GM08714 (cell line): ENCODE measurements around the gene AIPL1.

Experiments used
- H3K4me3 ChIP-seq: fragments of 200-500 bp; sonication (Bioruptor generic); 2 replicates; pipeline ENCODE4 v1.5.1; 2014; ENCODE audit warnings: mild to moderate bottlenecking, low read length, inconsistent platforms
- ZNF274 ChIP-seq: IDR thresholded peaks from 2 replicates; pipeline ENCODE4 v1.6.1; 2012; ENCODE audit warnings: mild to moderate bottlenecking, low read depth, low read length

Gene AIPL1

GRCh38 chr17:6423931-6424330 is 11.0 kb downstream of the AIPL1 start:
- no peak overlapping the region for H3K4me3 ChIP-seq
- no peak for TF ChIP-seq ZNF274

- no peak for TF ChIP-seq ZNF274
- H3K4me3 ChIP-seq: no peak overlapping the region
Measured at GRCh38 chr17:6422654-6423241, 12.2 kb downstream of the AIPL1 start.

GRCh38 chr17:6421700-6422604 is 13.0 kb downstream of the AIPL1 start:
- TF ChIP-seq ZNF274: no peak
- H3K4me3 ChIP-seq: no peak overlapping the region

GRCh38 chr17:6420173-6420641 is 14.7 kb downstream of the AIPL1 start:
- no peak overlapping the region for H3K4me3 ChIP-seq
- no peak for TF ChIP-seq ZNF274

- no peak overlapping the region for H3K4me3 ChIP-seq
- no peak for TF ChIP-seq ZNF274
Measured at GRCh38 chr17:6415616-6416015, 19.3 kb downstream of the AIPL1 start.

- H3K4me3 ChIP-seq: no peak overlapping the region
- TF ChIP-seq ZNF274: no peak
Measured at GRCh38 chr17:6413065-6413464, 21.9 kb downstream of the AIPL1 start.

GRCh38 chr17:6408735-6409134 is 26.2 kb downstream of the AIPL1 start:
- TF ChIP-seq ZNF274: no peak
- H3K4me3 ChIP-seq: no peak overlapping the region

DNA sequence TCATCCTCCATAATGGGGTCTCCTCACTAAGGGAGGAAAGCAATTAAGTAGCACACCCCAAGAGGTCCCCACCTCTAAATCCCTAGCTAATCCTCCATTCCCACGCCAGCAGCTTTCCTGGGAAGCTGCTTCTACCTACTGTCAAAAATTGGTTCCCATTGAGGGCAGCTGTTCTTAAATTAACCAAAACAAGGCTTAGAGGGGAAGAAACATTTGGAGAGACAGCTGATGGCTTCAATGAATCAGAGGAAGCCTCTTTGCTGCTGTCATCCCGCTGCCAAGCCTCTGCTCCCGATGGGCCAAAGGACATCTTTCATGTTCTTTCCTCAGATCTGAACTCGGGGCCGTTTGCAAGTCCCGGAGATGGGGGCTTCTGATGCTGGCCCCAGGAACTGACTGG is 26.6 kb downstream of the AIPL1 start:
- H3K4me3 ChIP-seq: no peak overlapping the region
- no peak for TF ChIP-seq ZNF274

GRCh38 chr17:6402258-6402657 is 32.7 kb downstream of the AIPL1 start:
- H3K4me3 ChIP-seq: no peak overlapping the region
- TF ChIP-seq ZNF274: no peak

DNA sequence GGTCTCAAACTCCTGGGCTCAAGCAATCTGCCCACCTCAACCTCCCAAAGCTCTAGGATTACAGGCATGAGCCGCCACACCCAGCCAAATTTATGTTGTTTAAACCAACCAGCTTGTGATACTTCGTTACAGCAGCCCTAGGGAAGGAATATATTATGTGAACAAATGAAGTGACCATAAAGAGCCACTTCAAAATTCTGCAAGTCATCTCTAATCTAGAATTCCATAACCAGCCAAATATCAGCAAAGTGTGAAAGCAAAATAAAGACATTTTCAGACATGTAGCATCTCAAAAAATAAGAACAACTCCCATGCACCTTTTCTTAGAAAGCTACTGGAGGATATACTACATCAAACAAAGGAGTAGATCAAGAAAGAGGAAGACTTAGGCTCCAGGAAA is 36.0 kb downstream of the AIPL1 start:
- no peak for TF ChIP-seq ZNF274
- H3K4me3 ChIP-seq: no peak overlapping the region

DNA sequence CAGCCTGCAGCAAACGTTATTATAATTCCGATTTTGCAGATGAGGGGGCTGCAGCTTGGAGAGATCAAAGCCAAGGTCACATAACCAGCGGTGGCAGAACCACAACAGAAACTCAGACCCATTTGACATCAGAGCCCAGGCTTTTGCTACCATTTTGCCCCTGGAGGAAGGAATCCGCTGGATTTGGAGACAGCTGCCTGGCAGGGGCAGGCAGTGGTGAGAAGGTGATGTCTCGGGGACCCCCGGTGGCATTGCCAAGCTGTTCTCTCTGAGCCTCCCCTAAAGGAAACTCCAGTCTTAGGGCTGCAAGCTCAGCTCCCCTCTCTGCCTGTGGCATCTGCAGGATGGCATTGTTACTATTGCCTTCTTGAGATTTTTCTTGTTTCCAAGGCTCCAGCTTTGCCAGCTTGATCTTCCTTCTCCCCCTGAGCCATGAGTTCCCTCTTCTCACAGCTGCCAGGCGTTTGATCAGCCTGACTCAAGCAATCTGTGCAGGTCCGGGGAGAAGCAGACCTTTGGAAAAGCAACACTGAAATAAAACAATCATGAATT is 40.8 kb downstream of the AIPL1 start:
- TF ChIP-seq ZNF274: no peak
- H3K4me3 ChIP-seq: no peak overlapping the region

DNA sequence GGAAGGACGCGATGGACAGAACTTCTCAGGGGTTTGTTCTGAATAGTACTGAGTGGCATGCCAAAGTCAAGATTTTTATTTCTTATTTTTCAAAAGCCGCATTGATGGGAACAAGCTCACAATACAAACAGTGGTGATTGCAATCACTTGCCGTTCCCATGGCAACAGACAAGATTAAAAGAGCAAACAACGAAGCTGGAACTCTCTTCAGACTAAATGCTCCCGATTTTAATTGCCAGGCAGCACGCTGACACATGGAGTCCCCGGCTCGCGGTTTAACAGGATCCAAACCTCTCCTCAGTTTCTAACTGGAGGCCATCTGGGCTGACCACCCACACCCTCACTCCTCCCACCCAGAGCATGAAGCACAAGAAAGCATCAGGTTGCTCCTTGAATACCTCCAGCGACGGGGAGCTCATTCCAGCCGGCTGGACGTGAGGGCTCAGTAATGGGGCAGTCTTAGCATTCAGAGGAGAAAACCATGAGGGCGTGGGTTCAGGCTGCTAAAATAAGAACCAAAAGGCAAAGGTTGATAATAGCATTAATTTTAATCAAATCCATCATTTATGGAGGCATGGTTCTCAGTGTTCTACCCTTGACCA is 41.5 kb downstream of the AIPL1 start:
- H3K4me3 ChIP-seq: no peak overlapping the region
- no peak for TF ChIP-seq ZNF274

DNA sequence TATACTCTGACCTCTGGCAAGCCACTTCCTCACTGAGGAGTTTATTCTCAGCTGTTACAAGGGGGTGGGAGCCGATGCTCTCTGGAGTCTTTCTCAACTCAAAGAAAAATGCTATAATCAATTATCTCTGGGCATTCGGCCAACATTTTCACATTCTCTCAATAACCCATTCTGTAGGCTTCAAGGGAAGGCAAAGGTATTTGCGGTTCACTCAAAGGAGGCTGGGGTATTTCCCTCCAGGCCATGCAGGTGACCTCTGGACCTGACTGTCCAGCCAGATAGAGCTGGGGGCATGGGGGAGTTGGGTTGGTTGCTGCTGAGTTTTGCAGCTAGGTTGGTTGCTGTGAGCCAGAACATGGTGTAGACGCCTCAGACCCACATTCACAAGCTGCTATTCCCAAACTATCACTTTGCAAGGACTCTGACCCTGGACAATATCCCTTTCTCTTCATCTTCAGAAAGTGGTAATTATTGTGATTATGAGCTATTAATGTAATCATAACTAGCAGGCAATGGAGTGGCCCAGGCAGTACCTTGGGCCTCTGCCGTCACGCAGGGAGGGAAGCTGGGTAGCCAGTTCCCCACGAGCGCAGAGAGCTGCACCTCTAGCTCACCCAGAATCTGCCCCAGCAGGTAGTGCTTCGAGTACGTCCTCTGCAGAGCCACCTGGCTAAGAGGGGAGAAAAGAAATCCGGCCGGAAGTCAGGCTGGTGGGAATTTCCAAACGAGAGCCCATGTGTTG is 42.1 kb downstream of the AIPL1 start:
- TF ChIP-seq ZNF274: no peak
- no peak overlapping the region for H3K4me3 ChIP-seq

DNA sequence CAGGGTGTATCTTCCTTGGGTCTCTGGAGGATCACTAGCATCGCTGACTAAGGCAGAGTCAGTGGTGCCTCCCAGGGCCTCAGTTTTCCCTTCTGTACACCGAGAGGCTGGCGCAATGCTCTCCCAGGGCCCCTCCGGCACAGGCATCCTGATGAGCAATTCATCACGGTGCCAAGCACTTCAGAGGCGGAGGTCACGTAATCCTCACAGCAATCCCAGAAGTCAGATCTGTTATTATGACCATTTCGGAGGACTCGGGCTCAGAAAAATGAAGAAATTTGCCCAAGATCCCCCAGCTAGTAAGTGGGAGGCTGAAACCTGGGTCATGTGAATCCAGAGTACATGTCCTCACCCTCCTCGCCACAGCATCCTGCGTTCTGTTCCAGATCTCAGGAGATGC is 46.5 kb downstream of the AIPL1 start:
- H3K4me3 ChIP-seq: no peak overlapping the region
- TF ChIP-seq ZNF274: no peak
